PC-3 (cell line): ENCODE results near the gene ZC3H12C.

Source experiments
- CTCF ChIP-seq: fragments of 300-600 bp; sonication (generic); conservative IDR thresholded peaks from 2 replicates; pipeline ENCODE4 v1.5.1; 2017; ENCODE audit warnings: antibody characterized with exemption, low read depth, mild to moderate bottlenecking, low read length
- EZH2phosphoT487 ChIP-seq: fragments of 300-600 bp; sonication (generic); IDR thresholded peaks from 2 replicates; pipeline ENCODE4 v1.6.1; 2018; ENCODE audit warnings: mild to moderate bottlenecking, antibody characterized with exemption, low read length, borderline replicate concordance

DNA sequence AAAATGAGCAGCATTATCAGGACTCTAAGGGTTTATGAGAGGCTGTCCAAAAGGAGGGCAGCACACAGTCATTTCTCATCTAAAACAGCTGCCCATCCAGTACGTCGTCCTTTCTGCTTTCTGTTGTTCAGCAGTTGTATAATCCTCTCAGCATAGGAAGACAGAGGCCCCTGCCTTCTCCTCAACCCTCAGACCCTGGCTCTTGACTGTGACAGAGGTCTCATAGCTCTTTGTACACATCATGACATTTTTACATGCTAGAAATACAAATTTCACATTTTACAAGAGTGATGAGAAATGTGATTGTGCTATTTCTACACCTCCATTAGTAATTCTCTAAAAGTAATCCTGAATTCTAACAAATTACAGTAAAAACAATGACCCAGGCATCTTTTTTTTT, 36.2 kb upstream of the ZC3H12C start:
- TF ChIP-seq CTCF: no peak
- TF ChIP-seq EZH2phosphoT487: no peak
